ENCODE results near the gene TAF11L4.
"Not testable (repeated sequence)": the region's sequence is repeated elsewhere in the genome, so short reads cannot be mapped to it uniquely, and the experiment has no call there.

TAF11L4 gene

GRCh38 chr5:17521501-17521900 lies at the start of gene TAF11L4:
TAF11L4 (plus strand) TSS chr5:17521801.
- DNase-seq = not testable (repeated sequence)

DNA sequence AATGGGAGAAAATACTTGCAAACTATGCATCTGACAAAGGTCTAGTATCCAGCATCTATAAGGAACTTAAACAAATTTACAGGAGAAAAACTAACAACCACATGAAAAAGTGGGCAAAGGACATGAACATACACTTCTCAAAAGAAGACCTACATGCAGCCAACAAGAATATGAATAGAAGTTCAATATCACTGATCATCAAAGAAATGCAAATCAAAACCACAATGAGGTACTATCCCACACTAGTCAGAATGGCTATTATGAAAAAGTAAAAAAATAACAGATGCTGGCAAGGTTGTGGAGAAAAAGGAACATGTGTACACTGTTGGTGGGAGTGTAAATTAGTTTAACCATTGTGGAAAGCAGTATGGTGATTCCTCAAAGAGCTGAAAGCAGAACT lies 46.5 kb upstream of the TAF11L4 start:
- not testable (repeated sequence) for DNase-seq

DNA sequence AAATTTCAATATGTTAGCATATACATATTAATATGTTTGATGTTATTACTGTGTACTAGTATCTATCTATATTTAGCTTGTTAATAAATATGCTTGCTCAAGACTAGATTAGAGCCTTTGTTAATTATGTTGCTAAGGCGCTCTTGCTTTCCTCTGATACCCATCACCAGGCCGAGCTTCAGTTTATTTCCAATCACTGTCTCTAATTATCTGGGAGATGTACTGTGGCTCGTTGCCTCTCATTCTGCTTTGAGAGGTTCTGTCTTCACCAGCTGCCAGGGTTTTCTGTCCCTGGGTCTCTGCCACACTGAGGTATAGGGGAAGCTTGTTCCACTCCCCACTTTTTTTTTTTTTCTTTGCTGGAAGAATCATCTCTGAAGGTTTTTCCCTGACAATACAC lies 44.6 kb upstream of the TAF11L4 start:
- peak in 1 of 2 experiments; percentile 26 for DNase-seq

DNA sequence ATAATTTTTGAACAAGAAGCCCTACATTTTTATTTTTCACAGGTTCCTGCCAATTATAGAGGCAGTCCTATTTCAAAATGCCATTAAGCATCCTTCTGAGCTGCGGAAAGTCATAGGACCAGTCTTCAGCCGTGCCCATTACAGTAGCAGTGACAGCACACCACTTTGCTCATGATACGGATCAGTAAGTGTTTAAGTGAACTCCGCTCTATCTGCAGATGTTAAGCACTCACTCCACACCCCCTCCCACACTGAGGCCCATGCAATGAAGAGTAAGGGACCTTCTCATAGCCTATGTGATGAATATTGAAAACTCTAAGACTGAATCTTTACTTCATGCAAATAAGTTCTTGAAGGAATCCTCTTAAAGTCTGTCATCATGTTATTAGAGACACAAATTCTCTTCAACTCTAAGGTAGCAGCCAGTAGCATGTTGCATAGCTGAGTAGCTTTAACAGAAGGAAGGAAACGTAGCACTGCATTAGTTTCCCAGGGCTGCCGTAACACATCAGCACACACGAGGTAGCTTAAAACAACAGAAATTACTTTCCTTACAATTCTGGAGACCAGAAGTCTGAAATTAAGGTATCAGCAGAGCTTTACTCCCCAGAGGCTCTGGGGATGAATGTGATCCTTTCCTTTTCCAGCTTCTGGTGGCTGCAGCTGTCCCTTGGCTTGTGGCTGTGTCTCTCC lies 43.9 kb upstream of the TAF11L4 start:
- DNase-seq = no peak

- peak in 1 of 2 experiments; percentile 24 for DNase-seq
These were observed 40.2 kb upstream of the TAF11L4 start for GRCh38 chr5:17481378-17481777.

- no peak for DNase-seq
These were observed 38.8 kb upstream of the TAF11L4 start for GRCh38 chr5:17482790-17483189.

- not testable (repeated sequence) for DNase-seq
These were observed 35.0 kb upstream of the TAF11L4 start for GRCh38 chr5:17486464-17487173.

- no peak for DNase-seq
These were observed 34.5 kb upstream of the TAF11L4 start for GRCh38 chr5:17487174-17487512.

DNA sequence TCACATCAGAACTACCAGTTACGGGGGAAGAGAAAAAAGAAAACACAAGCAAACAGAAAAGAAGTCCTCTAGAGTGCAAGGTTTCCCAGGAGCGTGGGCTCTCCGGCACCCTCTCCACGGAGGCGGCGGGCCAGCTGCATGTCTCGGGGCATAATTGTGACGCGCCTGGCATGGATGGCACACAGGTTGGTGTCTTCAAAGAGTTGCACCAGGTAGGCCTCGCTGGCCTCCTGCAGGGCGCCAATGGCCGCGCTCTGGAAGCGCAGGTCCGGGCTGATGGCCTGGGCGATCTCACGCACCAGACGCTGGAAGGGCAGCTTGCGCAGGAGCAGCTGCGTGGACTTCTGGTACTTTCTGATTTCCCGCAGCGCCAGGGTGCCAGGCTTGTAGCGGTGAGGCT lies 30.3 kb upstream of the TAF11L4 start:
- not testable (repeated sequence) for DNase-seq

DNA sequence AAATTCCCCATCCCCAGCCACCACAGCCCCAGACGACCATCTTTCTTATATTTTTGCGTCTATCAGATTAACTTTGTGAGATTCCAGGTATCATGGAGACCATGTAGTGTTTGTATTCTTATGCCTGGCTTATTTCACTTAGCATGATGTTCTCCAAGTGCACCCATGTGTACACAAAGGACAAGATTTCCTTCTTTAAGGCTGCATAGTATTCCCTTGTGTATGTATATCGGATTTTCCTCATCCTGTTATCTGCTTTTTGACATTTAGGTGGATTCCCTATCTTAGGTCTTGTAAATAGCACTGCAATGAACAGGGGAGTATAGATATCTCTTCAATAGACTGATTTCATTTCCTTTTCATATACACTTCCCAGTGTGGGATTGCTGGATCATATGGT lies 28.8 kb upstream of the TAF11L4 start:
- DNase-seq = no peak

DNA sequence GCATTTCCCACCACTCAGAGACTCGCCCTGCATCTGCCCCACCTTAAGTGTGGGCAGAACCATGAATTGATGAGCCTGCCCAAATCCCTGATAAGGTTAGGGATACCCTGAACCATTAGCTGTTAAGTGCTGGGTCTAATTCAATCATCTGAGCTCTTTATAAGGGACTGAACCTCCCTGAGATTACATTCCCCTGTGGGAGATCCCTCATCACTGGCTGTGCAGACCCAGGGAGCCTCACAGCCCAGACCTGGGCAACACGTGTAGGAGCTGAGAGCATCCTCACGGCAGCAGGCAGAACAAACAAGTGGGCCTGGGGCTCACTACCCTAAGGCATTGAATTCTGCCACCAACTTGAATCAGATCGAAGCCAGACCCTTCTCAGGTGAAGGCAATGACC lies 24.2 kb upstream of the TAF11L4 start:
- DNase-seq = no peak

- not testable (repeated sequence) for DNase-seq
These were observed 23.7 kb upstream of the TAF11L4 start, which contains the start of gene TAF11L2 for GRCh38 chr5:17497931-17498330. TAF11L2 (plus strand) TSS chr5:17498231.

DNA sequence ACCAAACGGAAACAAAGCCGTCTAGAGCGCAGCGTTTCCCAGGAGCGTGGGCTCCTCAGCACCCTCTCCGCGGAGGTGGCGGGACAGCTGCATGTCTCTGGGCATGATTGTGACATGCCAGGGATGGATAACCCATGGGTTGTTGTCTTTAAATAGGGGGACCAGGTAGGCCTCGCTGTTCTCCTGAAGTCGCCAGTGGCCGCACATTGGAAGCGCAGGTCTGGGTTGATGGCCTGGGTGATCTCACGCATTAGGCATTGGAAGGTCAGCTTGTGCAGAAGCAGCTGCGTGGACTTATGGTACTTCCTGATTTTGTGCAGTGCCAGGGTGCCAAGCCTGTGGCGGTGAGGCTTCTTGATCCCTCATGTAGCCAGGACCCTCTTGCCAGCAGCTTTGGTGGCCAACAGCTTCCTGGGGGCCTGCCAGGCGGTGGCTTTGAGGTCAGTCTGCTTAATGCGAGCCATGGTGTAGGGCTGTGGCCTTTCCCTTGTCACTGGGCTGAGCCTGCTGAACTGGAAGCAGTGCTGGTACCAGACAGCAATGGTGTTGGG lies 9.8 kb upstream of the TAF11L4 start:
- no peak for DNase-seq

- not testable (repeated sequence) for DNase-seq
These were observed 4.1 kb upstream of the TAF11L4 start for GRCh38 chr5:17517526-17517925.

DNA sequence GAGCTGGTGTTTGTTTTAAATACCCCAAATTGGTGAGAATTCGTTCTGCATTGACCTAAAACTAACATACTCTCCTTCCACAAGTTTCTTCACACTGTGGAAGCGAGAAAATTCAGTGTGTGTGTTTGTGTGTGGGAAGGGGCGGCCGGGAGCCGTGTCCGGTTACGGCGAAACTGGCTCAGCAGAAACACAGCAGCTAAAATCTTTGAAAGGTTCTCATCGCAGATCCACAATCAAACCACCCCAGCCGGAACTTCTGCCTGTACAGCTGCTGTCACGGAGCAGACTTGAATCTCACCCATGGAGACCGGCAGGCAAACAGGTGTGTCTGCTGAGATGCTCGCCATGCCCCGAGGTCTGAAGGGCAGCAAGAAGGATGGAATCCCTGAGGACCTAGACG lies 3.5 kb upstream of the TAF11L4 start, which contains the start of gene TAF11L3:
Gene TAF11L3, plus strand, starts transcription at position 301 of the 400 bp plus-strand sequence.
- DNase-seq = not testable (repeated sequence)

DNA sequence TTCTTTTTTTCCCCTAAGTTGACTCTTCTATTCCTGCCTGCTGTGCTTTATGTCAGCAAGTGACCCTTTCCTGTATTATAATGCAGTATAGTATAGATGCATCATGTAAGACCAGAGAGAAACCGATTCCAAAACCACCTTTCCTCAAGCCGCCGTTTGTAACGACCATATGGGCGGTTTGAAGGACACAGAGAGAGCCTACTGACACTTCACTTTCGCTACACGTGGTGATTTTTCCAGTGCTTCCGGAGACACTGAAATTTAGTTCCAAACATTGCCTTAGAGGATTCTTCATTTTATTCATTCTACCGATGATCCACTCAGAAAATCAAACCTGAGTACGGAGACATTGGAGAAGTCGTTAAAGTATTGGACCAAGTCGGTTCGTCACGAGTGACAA lies 2.1 kb upstream of the TAF11L4 start:
- not testable (repeated sequence) for DNase-seq

- not testable (repeated sequence) for DNase-seq
These were observed 3.3 kb downstream of the TAF11L4 start, which contains the start of gene TAF11L5 for GRCh38 chr5:17524935-17525334. TAF11L5 (plus strand) TSS chr5:17525235.

GRCh38 chr5:17526504-17526903 lies 4.9 kb downstream of the TAF11L4 start:
- not testable (repeated sequence) for DNase-seq

- not testable (repeated sequence) for DNase-seq
These were observed 6.8 kb downstream of the TAF11L4 start, which contains the start of gene TAF11L6 for GRCh38 chr5:17528369-17528768. TAF11L6 (plus strand) TSS chr5:17528669.
